ENCODE results near the gene FBXO8.
"Not testable (repeated sequence)": the region's sequence is repeated elsewhere in the genome, so short reads cannot be mapped to it uniquely, and the experiment has no call there.

The FBXO8 gene, protein sequence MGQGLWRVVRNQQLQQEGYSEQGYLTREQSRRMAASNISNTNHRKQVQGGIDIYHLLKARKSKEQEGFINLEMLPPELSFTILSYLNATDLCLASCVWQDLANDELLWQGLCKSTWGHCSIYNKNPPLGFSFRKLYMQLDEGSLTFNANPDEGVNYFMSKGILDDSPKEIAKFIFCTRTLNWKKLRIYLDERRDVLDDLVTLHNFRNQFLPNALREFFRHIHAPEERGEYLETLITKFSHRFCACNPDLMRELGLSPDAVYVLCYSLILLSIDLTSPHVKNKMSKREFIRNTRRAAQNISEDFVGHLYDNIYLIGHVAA

DNA sequence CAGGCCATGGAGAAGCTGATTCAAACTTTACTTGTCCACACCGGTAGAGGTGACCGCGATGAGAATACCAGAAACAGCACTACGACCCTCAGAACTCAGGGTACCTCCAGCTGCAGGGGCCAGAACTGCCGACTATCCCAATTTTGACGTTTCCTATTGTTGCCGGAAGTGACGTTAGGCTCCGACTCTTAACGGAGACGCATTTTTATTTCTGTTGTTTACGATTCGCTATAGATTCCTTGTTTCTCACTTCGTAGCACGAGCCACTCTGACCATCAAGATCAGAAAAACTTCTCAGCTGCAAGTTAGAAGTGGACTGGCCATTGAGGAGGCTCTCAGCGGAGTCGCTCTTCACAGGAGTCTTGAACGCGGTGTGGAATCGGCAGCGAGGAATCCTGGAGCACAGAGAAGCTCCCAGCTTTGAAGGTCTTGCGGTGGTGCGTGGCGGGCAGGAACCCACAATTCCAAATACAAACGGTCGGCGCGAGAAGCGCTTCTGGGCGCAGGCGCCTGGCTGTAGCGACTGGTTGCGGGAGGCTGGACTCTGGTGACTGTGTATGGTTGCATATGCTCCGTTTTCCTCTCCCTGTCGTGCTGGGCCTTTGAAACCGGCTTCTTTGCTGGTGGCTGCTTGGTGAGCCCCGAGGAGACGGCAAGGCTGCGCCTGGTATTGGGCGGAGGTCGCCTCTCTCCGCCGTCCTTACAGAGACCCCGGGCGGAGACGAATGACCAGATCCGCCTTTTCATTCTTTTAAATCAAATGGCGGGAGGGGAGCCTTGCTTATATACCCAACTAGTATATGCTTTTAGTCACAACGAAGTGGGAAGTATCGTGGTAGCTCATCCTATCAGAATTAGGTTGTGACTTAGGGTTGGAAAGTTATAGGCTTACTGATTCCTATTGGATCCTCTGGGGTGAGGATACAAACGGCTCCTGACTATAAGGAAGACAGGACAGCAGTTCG lies at the start of gene FBXO8, which contains the start of gene CEP44:
Gene FBXO8 (minus strand): TSS at position 161 of the 965 bp plus-strand sequence. CDS start 20,575 bp downstream, outside the sequence.
Gene CEP44 (plus strand): TSS at position 405 of the 965 bp plus-strand sequence. CDS start 15,211 bp downstream, outside the sequence.
- peak; percentile 49 for DNase-seq

DNA sequence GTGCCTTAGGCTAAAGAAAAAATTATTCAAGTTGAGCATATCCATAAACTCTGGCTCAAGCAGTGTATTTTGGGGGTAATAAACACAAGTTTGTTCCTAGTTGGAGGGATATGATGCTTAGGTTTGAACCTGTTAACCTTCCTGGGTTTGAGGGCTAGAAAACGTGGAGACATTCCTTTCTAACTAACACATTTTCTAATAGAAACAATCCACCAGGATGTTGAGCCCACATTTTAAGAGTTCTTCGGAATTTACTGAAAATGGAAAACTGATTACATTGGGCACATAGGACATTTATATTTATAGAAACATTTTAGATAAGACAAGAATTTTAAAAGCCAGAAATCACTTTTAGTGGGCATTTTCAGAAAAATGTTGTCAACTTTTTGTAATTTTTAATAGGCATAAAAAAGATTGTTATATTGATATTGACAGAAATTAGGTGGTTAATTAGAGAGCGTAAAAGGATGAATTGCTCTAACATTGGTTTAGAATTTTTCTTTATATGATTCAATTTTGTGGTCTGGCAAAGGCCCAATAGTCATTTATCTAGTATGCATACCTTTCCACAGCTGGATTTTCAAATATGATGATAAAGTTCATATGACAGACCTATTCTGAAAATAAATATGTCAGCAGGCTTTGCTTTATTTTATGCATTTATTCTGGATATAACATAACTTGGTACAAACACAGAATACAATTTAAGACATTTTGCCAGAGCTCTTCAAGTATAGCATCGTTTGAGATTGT lies 49.5 kb upstream of the FBXO8 start:
- no peak for DNase-seq

DNA sequence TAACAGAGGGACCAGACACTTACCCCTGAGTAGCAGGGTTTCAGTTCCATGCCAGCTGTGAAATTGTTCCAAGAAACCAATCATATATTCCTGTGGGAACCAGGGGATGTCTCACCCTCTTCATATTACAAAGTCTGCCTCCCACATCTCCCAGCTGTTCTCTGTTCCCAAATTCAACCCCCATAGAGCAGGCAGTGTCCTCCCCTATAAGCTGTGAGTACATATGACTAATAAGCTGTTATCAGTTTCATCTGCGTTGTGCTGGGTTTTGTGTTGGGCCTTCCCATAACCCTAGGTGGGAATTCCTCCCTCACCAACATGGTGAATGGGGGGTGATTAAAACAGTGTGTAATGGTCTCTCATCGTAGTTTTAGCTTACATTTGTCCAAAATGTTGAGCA lies 41.3 kb upstream of the FBXO8 start:
- DNase-seq: no peak

DNA sequence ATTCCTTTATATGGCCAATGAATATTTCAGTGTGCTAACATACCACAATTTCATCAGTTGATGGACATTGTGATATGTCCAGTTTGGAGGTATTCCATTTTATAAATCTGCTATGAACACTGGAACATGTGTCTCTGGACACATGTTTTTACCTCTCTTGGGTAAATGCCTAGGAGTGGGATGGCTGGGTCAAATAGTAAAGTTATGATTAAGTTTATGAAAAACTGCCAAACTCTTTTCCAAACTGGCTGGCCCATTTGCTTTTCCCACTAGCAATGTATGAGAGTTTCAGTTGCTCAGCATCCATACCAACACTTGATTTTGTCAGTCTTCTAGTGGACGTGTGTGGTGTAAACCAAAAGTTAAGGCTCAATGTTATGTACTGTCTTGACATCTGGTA lies 40.8 kb upstream of the FBXO8 start:
- no peak for DNase-seq

DNA sequence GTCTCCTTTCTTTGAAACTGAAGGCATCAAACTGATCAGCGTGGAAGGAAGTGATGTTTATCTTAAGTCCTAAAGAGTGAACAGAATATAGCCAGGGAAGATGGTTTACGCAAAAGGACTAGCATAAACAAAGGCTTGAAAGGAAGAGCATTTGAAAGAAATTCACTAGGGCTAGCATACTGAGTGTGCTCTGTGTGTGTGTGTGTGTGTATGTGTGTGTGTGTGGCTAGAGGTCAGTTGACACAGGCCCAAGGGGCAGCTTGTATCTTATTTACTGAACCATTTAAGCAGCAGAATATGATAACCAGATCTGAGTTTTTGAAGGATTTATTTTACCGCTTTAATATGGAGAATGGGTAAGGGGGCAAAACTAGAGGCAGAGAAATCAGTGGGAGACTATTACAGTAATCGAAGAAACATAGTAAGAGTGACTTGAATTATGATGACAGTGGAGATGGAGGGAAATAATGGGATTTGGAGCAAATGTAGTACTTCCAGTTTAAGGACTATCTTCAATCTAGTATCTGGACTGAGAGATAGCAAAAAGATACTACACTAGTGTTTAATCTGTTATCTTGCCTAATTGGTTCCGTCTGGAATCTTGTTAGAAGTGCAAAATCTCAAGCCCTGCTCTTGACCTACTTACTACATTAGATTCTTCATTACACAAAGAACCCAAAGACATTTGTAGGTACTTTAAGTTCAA lies 37.2 kb upstream of the FBXO8 start:
- no peak for DNase-seq

DNA sequence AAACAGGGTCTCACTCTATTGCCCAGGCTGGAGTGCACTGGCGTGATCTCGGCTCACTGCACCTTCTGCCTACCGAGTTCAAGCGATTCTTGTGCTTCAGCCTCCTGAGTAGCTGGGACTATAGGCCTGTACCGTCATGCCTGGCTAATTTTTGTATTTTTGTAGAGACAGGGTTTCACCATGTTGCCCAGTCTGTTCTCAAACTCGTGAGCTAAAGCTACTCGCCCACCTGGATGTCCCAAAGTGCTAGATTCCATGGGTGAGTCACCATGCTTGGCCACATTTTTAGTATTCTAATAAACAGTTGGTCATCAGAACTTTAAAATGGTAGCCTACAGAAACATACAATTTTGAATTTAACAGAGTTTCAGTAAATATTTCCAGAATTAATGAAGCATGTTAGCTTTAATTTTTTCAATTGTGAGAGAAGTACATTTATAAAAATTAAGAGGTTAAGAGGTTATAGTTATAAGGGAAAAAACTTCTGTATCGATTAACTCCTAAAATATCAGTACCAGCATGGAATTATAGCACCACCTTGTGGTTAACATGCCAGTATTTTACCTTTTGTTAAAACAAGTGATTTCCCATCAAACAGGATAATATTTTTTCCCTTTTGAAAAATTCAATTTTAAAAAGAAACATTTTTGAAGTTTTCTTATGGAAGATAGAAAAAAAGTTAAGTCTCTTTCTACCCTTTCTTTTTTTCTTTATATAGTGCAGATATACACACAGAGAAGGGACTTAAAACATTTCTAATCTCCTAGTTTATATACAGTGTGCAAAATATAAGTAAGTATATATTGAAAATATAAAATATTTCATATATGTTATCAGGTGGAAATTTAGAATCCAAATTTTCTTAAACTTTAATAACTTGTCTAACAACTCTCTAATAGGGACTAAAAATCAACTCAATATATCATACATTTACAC lies 35.6 kb upstream of the FBXO8 start:
- DNase-seq: peak; percentile 33

DNA sequence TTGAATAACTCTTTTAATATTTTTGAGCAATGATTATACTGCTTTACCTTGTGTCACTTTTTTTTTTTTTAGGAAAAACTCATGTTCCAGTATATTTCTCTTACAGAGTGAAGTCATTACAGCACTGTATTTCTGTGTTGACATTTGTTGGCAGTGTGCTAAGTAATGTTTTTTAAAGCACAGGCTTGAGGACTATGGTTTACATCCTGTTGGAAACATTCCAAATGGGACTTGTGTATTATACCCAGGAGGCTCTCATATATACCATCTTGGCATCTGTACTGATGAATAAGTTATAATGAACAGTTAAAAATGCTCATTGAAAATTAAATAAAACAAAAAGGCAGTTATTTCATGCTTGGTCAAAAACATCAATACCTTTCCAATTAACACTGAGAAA lies 34.1 kb upstream of the FBXO8 start:
- DNase-seq: peak; percentile 27

DNA sequence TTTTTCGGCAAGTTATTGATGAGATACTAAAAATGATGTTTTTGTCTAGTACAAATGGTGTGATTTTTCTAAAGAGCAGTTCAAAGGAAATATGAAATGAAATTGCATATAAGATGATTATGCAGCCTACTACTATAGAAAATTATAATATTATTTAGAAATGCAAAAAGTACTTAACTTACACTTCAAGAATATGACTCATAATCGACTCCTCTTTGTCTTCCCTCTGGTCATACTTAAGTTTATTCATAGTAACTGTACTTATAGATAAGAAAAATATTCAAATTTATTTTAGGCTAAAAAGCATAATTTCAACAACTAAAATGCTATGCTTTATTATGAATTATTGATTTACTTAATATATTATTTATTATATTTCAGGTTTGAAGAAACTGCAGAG lies 33.5 kb upstream of the FBXO8 start:
- no peak for DNase-seq

DNA sequence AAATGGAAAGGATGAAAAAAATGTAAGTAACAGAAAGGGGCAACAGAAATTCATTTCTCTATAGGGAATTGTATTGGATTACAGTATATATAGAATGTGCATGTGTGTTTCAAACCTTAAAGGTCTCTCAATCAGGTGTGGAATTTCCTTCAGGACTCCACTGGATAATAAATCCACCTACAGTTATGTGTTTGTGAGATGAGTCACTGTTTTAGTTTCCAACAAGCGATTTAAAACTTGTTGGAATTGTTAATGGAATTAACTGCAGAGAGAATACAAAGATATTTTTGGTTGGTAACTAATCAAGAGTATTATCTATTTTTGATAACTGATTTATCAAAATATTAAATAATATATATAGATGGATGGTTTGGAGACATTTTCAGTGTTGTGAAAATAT lies 33.1 kb upstream of the FBXO8 start:
- no peak for DNase-seq

DNA sequence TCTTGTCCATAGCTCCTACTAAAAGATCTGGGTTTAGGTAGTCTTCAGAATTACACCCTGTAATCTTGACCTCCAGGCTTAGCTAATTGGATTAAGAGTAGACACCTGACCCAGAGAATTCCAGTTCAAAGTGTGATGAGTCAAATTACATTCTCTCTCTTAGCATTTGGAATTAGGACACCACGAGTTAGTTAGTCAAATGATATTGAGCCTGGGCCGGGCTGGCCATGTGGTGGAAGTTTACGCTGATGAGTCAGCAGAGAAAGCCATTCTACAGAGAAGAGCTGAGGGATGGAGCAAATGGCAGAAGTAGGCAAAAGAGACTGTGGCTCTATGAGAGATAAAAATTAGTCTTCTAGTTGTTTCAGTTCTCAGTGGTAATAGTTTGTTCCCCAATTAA lies 31.3 kb upstream of the FBXO8 start:
- DNase-seq: peak; percentile 0

DNA sequence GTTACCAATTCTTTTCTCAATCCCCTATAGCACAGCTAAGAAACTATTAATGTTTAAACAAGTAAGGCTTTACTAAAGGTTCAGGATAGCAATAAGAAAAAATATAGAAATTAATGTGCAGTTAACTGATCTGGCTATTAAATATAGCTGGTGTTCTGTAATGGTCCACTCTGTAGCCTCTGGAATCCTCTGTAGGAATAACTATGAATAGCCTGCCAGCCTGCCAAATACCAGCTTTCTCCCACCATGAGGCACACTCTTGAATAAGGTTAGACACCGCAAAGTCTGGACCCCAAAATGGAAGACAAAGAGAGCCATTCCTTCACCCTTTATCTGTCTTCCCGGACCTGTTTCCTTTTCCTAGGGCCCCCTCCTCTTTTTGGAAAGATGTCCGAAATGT lies 30.8 kb upstream of the FBXO8 start:
- DNase-seq: no peak

DNA sequence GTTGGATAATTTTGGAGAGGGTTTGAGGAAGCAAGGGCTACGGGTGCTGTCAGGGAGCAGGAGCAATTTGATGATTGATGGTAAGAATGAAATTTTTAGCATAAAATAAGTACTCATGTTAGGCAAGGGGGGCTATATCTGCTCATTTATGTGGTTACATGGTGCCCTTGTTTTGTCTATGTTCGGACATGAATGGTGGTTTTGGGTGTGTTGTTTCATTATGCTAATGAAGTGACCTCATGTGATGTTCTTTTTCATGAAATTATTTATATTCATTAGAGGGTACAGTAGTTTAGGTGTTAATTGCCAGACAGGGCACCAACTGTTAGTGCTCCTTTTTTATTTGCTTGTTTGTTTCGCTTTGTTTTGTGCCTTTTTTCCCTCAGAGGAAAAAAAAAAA lies 29.5 kb upstream of the FBXO8 start:
- DNase-seq: no peak

DNA sequence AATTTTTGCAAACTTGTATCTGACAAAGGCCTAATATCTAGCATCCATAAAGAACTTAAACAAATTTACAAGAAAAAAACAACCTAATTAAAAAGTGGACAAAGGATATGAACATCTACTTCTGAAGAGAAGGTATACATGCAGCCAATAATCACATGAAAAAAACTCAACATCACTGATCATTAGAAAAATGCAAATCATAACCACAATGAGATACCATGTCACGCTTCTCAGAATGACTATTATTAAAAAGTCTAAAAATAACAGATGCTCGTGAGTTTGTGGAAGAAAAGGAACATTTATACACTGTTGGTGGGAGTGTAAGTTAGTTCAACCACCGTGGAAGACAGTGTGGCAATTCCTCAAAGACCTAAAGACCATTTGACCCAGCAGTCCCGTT lies 24.2 kb upstream of the FBXO8 start:
- DNase-seq: no peak

DNA sequence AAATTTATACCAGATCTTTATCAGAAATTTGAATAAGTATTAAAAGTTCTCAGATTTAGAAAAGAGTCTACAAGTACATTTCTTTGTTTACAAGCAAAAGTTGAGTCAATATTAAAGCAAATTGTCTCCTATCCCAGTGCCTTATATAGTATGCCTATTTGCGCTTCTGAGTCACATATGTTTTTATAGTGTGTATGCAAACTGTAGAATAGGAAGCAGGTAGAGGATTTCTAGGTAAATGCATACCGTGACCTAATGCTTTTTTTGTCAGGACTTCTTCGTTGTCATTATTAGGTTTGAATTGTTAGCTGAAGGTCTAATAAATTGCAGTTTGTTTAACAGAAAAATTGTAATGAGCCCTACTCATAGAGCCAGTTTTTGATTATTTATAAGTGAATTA lies 22.5 kb upstream of the FBXO8 start:
- DNase-seq: no peak

DNA sequence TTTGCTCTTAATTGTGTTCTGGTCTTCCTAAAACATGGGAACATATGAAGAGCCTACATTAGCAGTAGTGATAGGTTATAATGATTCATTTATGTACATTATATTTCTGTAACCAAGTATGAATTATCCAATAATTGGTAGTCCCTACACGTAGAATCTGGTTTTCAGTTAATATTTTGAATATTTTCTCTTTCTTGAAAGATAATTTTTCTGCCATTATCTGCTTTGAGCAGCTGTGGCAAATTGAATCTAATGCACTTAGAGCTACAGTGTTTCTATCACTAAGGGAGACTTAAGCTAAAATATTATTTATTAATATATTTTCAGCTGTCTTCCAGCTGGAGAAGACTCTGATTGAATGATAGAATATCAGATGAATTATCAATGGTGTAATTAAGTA lies 21.2 kb upstream of the FBXO8 start:
- DNase-seq: no peak

DNA sequence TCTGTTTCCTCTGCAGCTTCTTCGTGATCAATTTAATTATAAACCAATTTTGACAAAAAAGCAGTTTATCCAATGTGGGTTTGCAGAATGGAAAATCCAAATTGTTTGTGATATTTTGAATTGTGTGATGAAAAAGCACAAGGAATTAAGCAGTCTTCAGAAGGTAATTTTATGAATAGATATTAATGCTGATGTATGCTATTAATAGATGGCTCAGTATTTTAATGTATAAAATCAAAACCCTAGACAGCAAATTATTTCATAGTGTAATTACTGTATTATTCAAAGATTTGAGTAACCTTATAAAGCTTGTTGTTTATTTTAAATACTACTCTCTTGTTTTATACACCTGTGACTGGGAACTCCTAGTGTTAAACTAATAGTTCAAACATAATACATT lies 20.2 kb upstream of the FBXO8 start:
- no peak for DNase-seq

DNA sequence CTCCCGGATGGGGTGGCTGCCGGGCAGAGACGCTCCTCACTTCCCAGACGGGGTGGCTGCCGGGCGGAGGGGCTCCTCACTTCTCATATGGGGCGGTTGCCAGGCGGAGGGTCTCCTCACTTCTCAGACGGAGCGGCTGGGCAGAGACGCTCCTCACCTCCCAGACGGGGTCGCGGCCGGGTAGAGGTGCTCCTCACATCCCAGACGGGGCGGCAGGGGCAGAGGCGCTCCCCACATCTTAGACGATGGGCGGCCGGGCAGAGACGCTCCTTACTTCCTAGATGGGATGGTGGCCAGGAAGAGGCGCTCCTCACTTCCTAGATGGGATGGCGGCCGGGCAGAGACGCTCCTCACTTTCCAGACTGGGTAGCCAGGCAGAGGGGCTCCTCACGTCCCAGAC lies 11.7 kb upstream of the FBXO8 start:
- DNase-seq: not testable (repeated sequence)

DNA sequence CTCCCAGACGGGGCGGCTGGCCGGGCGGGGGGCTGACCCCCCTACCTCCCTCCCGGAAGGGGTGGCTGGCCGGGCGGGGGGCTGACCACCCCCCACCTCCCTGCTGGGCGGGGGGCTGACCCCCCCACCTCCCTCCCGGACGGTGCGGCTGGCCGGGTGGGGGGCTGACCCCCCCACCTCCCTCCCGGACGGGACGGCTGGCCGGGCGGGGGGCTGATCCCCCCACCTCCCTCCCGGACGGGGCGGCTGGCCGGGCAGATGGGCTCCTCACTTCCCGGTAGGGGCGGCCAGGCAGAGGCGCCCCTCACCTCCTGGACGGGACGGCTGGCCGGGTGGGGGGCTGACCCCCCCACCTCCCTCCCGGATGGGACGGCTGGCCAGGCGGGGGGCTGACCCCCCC lies 11.2 kb upstream of the FBXO8 start:
- not testable (repeated sequence) for DNase-seq

DNA sequence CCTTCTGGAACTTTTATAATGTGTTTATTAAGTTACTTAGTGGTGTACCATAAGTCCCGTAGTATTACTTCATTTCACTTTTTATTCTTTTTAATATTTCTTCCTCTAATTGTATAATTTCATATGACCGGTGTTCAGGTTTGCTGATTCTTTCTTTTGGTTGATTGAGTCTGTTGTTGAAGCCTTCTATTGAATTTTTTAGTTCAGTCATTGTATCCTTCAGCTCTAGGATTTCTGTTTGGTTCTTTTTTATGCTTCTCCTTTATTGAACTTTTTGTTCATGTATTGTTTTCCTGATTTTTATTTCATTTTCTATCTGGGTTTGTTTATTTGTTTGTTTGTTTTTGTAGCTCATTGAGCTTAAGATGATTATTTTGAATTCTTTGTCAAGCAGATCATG lies 9.0 kb upstream of the FBXO8 start:
- DNase-seq: no peak

DNA sequence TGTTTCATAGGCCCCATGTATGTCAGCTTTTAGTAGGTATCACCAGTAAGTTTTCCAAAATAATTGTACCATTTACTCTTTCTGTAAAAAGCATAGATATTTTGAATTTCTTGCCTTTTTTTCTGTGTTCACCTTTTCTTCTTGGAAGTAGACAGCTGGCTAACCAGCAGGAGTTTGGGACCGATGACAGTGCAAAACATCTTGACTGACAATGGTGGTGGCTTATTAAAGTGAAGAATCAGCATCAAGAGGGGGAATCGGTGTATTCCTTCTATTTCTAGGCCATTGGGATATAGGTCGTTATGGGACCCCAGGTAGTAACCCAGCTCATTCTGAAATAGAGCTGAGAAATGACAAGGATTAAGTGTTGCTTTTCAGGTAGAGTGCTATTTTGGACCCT lies 3.4 kb upstream of the FBXO8 start:
- DNase-seq: no peak

DNA sequence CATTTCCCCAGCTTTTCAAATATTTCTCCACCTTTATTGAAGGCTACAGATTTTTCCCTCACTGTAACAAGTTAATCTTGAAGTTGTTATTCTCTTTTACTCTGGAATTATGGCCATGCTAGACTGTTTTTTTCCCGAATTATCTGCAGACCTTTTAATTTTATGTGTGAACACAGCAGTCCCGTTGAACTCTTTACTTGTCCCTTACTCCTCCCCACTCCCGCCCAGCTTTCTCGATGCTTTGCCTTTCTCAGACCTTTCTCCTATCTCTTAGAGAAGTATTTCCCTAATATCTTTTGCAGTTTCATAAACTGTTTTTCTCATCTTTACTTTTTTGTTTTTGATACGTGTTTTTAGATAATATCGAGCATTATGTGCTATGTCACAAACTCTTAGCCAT lies 1.0 kb upstream of the FBXO8 start:
- no peak for DNase-seq

All from NCI-H510A treated with DMSO at 0.1 percent for 48 hours (cell line).